Umbilical cord (tissue), 2 donors: ENCODE data around the gene MINK1. TPM values are rescaled to one million over a fixed set of nuclear protein-coding genes. Genes with fewer than 3 reads are reported as not detected.

Experiments used
- DNase-seq: peaks from one replicate; pipeline ENCODE4 v3.0.0-alpha.2; 2015; ENCODE audit warnings: low spot score
- total RNA-seq: library from RNA; depleted of rRNA; stranded (reverse); fragments of >200 nt; gene quantifications from one replicate; pipeline ENCODE4 v1.2.3, GENCODE V29; 2014; ENCODE audit warnings: low replicate concordance; ENCODE audit not compliant: insufficient read depth

Gene MINK1
- total RNA-seq, 1 donor from 2014 or later, result 10.1 TPM

DNA sequence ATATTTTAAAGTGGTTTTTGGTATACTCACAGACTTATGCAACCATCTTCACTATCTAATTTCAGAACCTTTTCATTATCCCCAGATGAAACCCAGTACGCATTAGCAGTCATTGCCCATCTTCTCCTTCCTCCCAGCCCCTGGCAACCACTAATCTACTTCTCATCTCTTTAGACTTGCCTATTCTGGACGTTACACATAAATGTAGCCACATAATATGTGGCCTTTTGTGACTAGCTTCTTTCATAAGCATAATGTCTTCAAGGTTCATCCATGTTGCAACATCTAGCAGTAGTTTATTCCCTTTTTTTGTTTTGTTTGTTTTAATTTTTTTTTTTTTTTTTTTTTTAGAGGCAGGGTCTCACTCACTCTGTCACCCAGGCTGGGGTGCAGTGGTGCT, 37.7 kb downstream of the MINK1 start:
- no peak for DNase-seq

DNA sequence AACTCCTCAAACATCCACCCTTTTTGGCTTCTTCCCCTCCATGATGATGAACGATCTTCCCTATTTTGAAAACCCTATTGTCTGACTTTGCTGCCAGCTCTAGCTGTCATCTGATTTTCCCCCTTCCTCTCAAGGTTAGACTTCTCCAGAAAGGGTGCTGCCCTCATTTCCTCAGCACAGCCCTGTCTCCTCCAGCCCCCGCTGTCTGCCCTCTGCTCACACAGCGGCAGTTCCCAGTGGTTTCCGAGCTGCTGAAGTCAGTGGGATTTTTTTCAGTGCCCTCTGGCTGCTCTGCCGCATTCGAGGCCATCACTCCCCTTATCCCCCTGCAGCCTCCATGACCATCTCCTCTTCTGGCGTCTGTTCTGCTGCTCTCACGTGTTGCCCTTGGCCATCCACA, 39.6 kb downstream of the MINK1 start:
- DNase-seq, result no peak

DNA sequence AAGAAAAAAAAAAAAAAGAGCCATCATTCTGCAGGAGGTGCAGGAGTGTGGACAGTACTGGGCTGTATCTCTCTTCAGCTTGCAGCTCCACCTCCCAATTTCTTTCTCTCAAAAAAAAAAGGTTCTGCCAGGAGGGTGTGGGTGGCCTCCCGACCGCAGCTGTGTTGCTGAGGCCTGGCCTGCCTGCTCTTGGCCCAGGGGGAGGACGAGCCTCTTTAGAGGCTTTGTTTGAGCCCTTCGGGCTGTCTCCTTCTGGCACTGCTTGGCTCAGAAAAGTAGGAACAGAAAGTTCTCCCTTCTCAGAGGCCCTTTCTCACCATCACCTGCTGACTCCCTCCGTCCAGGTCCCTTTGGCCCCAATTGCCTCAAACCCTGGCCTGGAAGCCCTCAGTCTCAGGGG, 43.9 kb downstream of the MINK1 start:
- DNase-seq, result no peak

DNA sequence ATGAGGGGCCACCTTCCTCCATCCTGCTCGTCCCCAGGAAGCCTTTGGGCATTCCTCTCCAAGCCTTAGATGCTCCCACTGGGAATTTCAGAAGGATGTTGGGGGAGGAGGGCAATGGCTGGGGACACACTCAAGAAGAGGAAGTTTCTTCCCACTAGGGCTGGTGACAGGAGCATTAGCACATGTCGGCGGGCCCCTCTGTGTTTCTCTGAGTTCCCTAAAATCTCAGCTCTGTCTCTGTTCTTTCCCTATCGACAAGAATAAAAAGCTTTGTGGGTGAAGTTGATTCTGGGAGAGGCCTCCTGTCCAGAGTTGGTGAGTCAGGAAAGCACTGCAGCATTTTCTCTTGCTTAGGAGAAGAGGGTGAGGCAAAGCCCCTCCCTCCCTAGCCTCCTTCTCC, 46.5 kb downstream of the MINK1 start:
- DNase-seq, result no peak

DNA sequence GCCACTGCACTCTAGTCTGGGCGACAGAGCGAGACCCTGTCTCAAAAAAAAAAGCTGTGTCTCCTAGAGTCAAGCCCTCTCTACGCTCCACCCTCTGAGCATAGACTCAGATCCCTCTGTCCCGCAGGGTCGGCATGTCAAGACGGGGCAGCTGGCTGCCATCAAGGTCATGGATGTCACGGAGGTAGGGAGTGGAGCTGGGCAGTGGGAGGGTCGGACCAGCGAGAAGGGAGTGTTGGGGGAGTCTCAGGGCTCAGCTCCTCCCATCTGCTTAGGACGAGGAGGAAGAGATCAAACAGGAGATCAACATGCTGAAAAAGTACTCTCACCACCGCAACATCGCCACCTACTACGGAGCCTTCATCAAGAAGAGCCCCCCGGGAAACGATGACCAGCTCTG, 47.7 kb downstream of the MINK1 start:
- no peak for DNase-seq

DNA sequence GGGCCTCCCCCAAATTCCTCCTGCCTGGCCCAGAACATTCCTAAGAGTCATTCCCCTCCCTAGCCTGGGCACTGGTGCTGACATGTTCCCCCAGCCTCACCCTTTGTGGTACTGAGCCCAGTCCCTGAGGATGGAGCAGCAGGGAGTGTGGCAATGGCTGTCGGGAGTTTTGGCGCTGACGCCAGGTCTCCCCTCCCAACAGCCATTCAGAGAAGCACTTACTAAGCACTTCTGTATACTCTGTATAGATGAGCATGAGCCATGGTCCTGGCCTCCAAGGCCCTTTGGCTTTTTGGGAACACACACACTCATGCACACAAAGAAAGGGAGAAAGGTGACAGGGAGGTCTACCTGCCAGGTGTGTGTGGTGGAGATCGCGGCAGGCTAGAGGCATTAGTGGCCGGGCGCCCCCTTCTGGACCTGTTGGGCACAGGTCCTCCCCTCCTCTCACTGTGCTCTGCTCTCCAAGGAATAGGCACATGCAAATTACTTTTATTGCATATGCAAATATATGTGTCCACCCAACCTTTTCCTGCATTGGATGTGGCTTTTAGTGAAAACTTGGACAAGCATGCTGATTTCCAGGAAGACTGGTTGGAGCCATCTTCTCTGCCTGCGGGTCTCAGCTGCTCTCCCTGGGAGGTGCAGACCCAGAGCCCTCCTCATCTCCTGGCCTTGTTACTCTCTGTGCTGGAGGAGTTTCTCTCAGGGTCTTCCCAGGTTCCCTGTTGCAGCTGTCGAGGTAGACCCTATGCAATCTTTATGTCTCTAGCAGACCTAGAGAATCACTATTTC, 48.8 kb downstream of the MINK1 start:
- DNase-seq, result no peak

DNA sequence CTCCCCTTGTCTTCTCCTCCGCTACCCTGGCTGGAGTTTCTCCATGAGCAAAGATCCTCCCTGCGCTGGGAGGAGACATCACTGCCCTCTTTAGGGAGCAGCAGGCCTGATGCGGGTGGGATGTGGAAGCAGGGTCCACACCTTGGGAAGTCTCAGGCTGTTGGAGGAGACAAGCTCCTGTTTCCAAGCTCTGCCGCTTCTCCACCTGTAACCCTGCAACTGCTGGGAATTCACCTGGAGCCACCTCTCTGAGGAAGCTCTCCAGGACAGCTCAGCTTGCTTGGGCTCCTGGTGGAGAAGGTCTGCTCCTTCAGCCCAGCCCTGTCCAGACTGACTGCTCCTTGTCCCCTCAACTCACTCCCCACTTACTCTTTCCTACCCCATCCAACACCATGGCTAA, 51.3 kb downstream of the MINK1 start:
- no peak for DNase-seq

DNA sequence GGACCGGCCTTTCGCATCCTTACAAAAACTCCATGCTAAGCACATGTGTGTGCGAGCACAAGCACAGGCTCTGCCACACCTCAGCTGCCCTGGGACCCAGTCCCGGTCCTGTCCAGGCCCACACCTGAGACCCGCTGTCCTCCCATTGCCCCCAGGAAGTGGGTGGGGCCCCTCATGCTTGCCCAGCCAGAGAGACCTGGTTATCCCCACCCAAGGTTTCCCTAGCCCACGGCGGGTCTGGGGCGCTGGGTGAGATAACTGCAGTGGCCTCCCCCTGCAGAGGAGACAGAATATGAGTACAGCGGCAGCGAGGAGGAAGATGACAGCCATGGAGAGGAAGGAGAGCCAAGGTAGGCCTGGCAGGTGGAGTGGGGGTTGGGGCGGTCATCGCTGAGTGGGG, 53.7 kb downstream of the MINK1 start:
- no peak for DNase-seq

DNA sequence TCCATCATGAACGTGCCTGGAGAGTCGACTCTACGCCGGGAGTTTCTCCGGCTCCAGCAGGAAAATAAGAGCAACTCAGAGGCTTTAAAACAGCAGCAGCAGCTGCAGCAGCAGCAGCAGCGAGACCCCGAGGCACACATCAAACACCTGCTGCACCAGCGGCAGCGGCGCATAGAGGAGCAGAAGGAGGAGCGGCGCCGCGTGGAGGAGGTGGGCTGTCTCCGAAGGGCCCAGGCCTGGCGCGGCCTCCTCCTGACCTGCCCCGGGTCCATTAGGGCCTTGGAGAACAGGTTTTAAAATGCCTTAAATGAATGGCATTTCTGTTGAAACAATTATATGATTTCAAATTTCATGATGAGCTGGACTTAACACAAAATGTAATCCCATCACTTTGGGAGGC, 54.4 kb downstream of the MINK1 start:
- no peak for DNase-seq

DNA sequence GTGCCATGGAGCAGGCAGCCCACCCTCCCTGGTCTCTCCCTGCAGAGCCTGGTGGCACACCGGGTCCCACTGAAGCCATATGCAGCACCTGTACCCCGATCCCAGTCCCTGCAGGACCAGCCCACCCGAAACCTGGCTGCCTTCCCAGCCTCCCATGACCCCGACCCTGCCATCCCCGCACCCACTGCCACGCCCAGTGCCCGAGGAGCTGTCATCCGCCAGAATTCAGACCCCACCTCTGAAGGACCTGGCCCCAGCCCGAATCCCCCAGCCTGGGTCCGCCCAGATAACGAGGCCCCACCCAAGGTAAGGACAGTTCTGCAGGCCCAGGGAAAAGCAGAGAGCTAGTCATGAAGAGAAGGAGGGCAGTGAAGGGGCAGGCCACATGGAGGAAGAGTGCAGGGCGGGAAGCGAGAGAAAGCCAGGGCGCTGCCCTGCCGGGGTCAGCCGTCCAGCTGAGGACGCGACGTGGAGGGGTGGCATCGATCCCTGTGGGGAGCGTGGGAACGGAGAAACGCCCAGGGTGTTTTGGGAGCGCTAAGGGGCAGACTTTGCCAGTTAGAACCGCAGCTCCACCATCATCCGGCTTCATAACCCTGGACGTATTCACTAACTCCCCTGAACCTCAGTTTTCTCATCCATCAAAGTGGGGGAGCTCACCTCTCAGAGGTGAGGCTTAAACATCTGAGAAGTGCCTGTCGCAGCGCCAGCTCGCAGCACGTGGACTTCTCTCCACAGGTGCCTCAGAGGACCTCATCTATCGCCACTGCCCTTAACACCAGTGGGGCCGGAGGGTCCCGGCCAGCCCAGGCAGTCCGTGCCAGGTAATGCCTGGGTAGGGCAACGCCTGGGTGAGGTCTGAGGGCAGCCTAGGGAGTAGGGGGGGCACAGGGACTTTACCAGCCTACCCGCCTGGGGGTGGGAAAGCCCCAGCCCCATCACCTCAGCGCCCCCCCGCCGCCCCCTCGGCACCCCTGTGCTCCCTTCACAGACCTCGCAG, 58.6 kb downstream of the MINK1 start:
- no peak for DNase-seq

DNA sequence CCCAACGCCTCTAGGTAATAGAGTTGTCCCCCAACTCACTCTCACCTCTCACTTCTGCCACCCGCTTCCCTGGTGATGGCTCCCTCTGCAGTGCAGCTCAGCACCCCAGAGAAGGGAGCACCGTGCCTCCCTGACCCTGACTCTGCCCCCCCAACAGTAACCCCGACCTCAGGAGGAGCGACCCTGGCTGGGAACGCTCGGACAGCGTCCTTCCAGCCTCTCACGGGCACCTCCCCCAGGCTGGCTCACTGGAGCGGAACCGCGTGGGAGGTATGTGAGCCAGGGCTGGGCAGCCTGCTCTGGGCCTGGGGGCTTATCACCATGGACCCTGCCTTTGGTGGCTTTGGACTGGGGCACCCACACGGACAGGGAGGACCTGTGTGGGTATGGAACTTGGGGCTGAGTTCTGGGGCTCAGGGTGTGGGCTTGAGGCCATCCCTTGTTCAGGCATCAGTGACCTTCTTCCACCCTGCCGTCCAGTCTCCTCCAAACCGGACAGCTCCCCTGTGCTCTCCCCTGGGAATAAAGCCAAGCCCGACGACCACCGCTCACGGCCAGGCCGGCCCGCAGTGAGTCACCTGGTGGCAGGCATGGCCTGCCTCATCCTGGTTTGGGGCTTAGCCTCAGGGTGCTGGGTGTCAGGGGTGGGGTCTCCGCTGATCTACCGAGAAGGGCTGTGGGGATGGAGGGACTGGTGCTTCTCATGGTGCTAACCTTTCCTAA, 59.5 kb downstream of the MINK1 start:
- no peak for DNase-seq

DNA sequence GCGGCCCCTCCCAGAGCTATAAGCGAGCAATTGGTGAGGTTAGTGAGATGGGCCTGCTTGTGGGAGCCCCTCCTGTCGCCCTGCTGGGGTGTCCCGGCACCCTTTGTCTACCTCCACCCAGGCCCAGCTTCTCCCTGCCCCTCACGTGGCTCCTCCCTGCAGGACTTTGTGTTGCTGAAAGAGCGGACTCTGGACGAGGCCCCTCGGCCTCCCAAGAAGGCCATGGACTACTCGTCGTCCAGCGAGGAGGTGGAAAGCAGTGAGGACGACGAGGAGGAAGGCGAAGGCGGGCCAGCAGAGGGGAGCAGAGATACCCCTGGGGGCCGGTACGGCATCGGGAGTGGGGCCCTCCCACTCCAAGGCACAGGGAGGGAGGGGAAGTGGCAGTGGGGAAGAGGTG, 60.1 kb downstream of the MINK1 start:
- DNase-seq, result no peak

DNA sequence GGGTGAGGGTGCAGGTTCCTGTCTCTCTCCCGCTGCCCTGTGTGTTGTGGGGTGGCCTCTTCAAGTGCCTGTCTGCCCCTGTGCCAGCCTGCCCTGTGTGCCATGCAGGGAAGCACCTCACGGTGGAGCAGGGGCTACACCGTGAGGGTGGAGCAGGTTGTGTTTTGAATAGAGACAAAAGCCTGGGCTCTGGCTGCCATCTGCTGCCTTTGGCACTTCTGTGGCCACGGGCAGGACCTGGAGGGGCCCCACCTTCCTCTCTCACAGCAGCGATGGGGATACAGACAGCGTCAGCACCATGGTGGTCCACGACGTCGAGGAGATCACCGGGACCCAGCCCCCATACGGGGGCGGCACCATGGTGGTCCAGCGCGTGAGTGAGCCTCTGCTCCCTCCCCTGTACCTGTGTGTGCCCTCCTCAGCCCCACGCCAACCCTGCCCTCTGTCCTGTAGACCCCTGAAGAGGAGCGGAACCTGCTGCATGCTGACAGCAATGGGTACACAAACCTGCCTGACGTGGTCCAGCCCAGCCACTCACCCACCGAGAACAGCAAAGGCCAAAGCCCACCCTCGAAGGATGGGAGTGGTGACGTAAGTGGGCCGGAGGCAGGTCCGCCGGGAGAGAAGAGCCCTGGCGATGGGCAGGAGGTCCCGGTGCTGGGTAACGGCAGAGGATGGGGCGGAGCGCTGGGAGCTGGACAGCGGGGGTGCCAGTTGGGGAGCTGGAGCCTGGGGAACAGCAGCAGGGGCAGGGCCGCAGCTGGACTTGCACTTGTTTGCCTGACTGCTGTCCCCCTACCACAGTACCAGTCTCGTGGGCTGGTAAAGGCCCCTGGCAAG, 60.8 kb downstream of the MINK1 start:
- DNase-seq, result no peak

DNA sequence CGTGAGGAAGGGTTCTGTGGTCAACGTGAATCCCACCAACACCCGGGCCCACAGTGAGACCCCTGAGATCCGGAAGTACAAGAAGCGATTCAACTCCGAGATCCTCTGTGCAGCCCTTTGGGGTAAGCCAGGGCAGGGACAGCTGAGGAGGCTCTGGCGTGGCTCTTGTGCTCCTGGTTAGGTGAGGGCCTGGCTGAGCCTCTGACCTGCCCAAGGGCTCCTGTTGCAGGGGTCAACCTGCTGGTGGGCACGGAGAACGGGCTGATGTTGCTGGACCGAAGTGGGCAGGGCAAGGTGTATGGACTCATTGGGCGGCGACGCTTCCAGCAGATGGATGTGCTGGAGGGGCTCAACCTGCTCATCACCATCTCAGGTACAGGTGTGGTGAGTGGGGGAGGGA, 62.0 kb downstream of the MINK1 start:
- no peak for DNase-seq

DNA sequence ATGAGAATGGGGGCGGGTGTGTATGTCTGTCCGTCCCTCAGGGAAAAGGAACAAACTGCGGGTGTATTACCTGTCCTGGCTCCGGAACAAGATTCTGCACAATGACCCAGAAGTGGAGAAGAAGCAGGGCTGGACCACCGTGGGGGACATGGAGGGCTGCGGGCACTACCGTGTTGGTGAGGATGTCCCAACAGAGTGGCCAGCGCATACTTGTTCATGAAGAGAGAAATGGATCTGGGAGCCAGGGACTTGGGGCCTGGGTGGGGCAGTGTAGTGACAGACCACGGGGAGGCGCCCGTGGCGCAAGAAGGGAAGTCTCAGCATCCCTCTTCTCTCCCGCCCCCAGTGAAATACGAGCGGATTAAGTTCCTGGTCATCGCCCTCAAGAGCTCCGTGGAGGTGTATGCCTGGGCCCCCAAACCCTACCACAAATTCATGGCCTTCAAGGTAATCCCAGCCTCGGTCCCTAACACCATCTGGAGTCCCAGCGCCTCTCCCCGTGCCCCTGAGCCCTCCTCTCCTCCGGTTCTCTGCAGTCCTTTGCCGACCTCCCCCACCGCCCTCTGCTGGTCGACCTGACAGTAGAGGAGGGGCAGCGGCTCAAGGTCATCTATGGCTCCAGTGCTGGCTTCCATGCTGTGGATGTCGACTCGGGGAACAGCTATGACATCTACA, 62.7 kb downstream of the MINK1 start:
- DNase-seq, result no peak

DNA sequence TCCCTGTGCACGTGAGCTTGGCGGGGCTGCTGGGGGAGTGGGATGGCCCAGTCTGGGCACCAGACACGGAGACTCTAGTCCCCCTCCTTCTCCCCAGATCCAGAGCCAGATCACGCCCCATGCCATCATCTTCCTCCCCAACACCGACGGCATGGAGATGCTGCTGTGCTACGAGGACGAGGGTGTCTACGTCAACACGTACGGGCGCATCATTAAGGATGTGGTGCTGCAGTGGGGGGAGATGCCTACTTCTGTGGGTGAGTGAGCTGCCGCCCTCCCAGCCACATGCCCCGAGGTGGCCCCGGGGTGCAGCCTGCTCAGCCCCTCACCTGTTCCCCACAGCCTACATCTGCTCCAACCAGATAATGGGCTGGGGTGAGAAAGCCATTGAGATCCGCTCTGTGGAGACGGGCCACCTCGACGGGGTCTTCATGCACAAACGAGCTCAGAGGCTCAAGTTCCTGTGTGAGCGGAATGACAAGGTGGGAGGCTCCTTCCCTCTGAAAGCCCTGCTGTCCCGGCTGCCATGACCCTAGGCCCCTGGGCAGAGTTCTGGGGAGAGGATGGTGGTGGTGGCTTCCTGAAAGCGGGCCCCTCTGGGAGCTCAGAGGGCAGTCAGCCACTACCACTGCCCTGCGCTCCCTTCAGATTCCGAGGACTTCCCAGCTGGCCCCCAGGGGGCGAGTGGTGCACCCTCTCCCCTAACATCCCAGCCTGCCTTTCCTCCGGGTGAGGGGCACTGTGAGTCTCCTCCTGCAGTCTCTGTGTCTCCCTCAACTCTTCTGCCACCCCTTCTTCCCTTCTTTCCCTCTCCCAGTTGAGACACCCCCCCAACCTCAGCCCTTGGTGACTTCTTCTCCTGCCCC, 63.4 kb downstream of the MINK1 start:
- DNase-seq, result no peak

DNA sequence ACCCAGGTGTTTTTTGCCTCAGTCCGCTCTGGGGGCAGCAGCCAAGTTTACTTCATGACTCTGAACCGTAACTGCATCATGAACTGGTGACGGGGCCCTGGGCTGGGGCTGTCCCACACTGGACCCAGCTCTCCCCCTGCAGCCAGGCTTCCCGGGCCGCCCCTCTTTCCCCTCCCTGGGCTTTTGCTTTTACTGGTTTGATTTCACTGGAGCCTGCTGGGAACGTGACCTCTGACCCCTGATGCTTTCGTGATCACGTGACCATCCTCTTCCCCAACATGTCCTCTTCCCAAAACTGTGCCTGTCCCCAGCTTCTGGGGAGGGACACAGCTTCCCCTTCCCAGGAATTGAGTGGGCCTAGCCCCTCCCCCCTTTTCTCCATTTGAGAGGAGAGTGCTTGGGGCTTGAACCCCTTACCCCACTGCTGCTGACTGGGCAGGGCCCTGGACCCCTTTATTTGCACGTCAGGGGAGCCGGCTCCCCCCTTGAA, 64.1 kb downstream of the MINK1 start:
- DNase-seq, result no peak

DNA sequence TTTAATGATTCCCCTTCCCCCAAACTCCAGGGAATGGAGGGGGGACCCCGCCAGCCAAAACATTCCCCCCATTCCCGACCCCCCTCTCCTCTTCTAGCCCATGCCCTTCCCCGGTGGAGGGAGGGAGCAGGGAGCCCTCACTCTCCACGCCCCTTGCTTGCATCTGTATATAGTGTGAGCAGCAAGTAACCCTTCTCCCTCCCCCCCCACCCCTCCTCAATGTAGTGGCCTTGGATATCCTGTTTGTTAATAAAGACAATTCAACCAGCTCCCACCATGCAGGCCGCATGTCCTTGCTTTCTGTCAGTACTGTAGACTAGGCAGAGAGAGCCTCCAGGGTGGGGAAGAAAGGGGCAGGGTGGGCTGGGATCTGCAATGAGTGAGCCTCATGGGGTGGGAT, 64.6 kb downstream of the MINK1 start:
- no peak for DNase-seq

DNA sequence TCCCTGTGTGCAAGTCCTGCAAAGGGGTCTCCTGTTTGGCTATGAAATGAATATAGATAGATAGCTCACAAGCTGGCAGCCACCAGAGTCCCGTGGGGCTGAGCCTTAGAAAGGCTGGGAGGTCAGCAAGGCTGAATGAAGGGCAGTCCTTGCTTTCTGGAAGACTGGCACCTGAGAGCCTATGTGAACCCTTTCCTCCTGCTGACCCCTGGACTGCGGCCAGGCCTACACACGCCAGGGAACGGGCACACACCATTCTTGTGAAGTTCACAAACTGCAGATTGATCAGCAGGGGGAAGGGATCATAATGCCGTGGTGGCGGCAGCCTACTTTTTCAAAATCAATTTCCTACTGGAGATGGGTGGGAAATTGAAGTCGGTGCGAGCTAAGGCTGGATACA, 65.2 kb downstream of the MINK1 start:
- DNase-seq, result no peak
